ENCODE measurements around the gene SUPT16H. TPM values are rescaled to one million over a fixed set of nuclear protein-coding genes. Genes with fewer than 3 reads are reported as not detected.
"Not testable (repeated sequence)": the region's sequence is repeated elsewhere in the genome, so short reads cannot be mapped to it uniquely, and the experiment has no call there.

SUPT16H gene
- polyA plus RNA-seq, 3 donors: 20.4 to 53.6 (median 43.4) TPM

GRCh38 chr14:21309238-21309636 is 74.6 kb downstream of the SUPT16H start:
- H3K27ac ChIP-seq (ENCODE audit: low read depth, low read length): no peak overlapping the region

GRCh38 chr14:21308479-21309237 is 75.2 kb downstream of the SUPT16H start:
- no peak overlapping the region for H3K27ac ChIP-seq (ENCODE audit: low read depth, low read length)
- WGBS, 3 donors: 1 to 9% (median 6%) methylated on average over 16 of the region's 16 CpGs

More at GRCh38 chr14:21309238-21309636, 74.6 kb downstream of the SUPT16H start:
- WGBS, 3 donors: 72 to 75% (median 73%) methylated on average over 8 of the region's 8 CpGs

DNA sequence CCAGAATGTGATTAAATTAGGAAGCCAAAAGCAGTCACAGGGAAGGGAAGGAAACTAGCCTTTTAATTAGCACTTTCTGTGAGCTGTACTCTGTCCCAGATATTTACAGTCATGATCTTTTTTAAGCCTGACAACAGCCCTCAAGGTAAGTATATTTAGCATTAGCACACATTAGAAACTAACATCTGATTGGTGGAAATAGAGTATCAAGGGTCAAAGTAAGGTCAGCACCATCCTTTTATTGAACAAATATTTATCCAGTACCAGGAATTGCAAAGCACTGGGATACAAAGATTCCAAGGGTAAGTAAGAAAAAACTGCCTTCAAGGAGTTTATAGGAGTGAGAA is 75.7 kb downstream of the SUPT16H start:
- no peak overlapping the region for H3K27ac ChIP-seq (ENCODE audit: low read depth, low read length)

DNA sequence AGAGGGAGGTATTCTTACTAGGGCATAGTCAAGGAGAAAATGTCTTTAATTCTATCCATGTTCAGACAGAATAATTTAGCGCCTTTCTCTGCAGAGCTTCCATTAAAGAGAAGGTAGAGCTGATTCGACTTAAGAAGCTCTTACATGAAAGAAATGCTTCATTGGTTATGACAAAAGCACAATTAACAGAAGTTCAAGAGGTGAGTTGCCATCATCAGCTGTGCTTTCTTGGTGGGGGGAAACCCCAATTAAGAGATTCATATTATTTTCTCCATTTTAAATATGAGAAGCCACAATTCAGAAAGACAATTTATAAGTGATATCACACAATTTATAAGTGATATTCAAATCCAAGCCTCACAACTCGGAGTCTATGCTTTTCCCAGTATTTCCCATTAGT is 76.2 kb downstream of the SUPT16H start:
- 80 to 87% (median 83%) methylated on average over 3 of the region's 3 CpGs for WGBS, 3 donors
- no peak overlapping the region for H3K27ac ChIP-seq (ENCODE audit: low read depth, low read length)

- WGBS, 3 donors: 94 to 100% (median 98%) methylated on average over 2 of the region's 2 CpGs
- H3K27ac ChIP-seq (ENCODE audit: low read depth, low read length): not testable (repeated sequence)
These were observed 81.0 kb downstream of the SUPT16H start for GRCh38 chr14:21302836-21303140.

DNA sequence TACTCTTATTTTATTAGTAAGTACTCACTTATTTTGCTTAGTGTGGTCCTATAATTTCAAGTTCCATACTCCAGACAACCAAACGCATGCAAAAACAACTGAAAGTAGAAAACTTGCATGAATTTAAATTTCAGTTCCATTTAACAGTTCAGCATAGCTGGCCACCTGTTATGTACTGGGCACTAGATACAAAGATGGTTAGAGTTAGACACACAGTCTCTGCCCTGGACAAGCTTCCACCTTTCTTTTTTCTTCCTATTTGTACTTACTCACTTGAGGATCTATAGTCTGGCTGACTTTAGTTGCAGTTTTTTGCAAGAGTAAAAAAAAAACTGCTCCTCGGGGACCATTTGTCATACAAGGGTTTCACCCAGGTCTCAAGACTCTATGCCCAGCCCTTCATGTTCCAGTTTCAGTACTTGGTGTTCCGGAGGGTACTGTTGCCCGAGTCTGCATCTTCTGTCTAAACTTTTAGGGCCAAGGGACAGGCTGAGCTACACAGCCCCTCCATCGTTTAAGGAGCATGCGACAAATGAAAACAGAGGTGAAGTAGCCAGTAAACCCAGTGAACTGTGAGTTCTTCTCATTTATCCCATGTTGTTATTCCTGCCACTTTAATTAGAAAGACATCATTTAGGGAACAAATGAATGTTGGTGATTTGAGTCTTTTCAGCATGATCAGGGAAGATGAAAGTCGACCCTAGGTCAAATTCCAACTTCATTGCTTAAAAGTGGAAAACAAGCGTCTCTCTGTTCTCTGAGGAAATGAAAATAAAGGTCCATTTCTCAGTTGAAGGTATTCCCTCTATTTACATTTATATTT is 81.6 kb downstream of the SUPT16H start:
- WGBS, 3 donors: 76 to 82% (median 81%) methylated on average over 8 of the region's 8 CpGs
- no peak overlapping the region for H3K27ac ChIP-seq (ENCODE audit: low read depth, low read length)

Other genes with a start within 250 kb of the SUPT16H start
- not detected for gene OR5AU1, start 228.0 kb downstream of the SUPT16H start, polyA plus RNA-seq
- 100 to 1,000 TPM; 263 to 524 (median 375) TPM for gene HNRNPC, start 114.6 kb downstream of the SUPT16H start, polyA plus RNA-seq
- gene RPGRIP1, start 103.9 kb downstream of the SUPT16H start, polyA plus RNA-seq: under 1 TPM; 0.07 to 0.45 (median 0.15) TPM
- gene CHD8, start 72.1 kb upstream of the SUPT16H start, polyA plus RNA-seq: 10 to 100 TPM; 11.5 to 21.1 (median 20.7) TPM
- gene RAB2B, start 92.9 kb upstream of the SUPT16H start, polyA plus RNA-seq: 10 to 100 TPM in 2 of 3 donors, 1 to 10 TPM in 1; 5.5 to 17.5 (median 15.3) TPM
- 10 to 100 TPM; 19.3 to 44.7 (median 23.2) TPM for gene TOX4, start 93.2 kb upstream of the SUPT16H start, polyA plus RNA-seq
- 10 to 100 TPM; 22.7 to 29.5 (median 27.4) TPM for gene METTL3, start 127.3 kb upstream of the SUPT16H start, polyA plus RNA-seq
- gene SALL2, start 142.3 kb upstream of the SUPT16H start, polyA plus RNA-seq: 1 to 10 TPM; 1.1 to 6.6 (median 2.0) TPM
- gene OR10G3, start 196.1 kb upstream of the SUPT16H start, polyA plus RNA-seq: under 1 TPM in 1 of 3 donors, not detected in 2; 0.22 TPM